Mesendoderm (in vitro differentiated cells): ENCODE measurements around the gene CYP2D6.

Experiments
- DNase-seq: peaks from one replicate; pipeline ENCODE4 v3.0.0; 2013
- H2AK5ac ChIP-seq: 2 replicates; pipeline ENCODE4 v1.6.1; 2013; ENCODE audit warnings: low read length, inconsistent platforms
- H2BK120ac ChIP-seq: 2 replicates; pipeline ENCODE4 v1.6.1; 2013; ENCODE audit warnings: low read depth, mild to moderate bottlenecking, low read length, moderate library complexity, mixed read lengths
- H2BK15ac ChIP-seq: replicated peaks from 2 replicates; pipeline ENCODE4 v1.6.1; 2013; ENCODE audit warnings: low read depth, mild to moderate bottlenecking, moderate library complexity
- H2BK5ac ChIP-seq: 2 replicates; pipeline ENCODE4 v1.6.1; 2013; ENCODE audit warnings: low read length, inconsistent platforms
- H3K18ac ChIP-seq: 2 replicates; pipeline ENCODE4 v1.6.1; 2013; ENCODE audit warnings: mild to moderate bottlenecking, low read length, mixed read lengths
- H3K23ac ChIP-seq: one replicate; pipeline ENCODE4 v1.6.1; 2013; ENCODE audit warnings: low read length
- H3K27ac ChIP-seq: 2 replicates; pipeline ENCODE4 v1.5.1; 2013; ENCODE audit warnings: low read depth, mild to moderate bottlenecking, inconsistent platforms, low read length, moderate library complexity
- H3K27me3 ChIP-seq: 2 replicates; pipeline ENCODE4 v1.6.1; 2013; ENCODE audit warnings: low read length, control low read depth, mild to moderate bottlenecking, inconsistent platforms; ENCODE audit not compliant: insufficient read depth, poor library complexity
- H3K36me3 ChIP-seq: 2 replicates; pipeline ENCODE4 v1.6.1; 2013; ENCODE audit warnings: low read length, inconsistent platforms; ENCODE audit not compliant: control insufficient read depth, insufficient read depth
- H3K4ac ChIP-seq: one replicate; pipeline ENCODE4 v1.6.1; 2013; ENCODE audit warnings: low read depth, mild to moderate bottlenecking, low read length, moderate library complexity
- H3K4me1 ChIP-seq: 2 replicates; pipeline ENCODE4 v1.6.1; 2013; ENCODE audit warnings: low read depth, low read length, inconsistent platforms; ENCODE audit not compliant: control insufficient read depth
- H3K4me2 ChIP-seq: 2 replicates; pipeline ENCODE4 v1.6.1; 2013; ENCODE audit warnings: low read length
- H3K4me3 ChIP-seq: 2 replicates; pipeline ENCODE4 v1.5.1; 2013; ENCODE audit warnings: mild to moderate bottlenecking, low read length
- H3K56ac ChIP-seq: one replicate; pipeline ENCODE4 v1.6.1; 2013; ENCODE audit warnings: low read length
- H3K79me1 ChIP-seq: 2 replicates; pipeline ENCODE4 v1.6.1; 2013; ENCODE audit warnings: low read length, inconsistent platforms
- H3K79me2 ChIP-seq: 2 replicates; pipeline ENCODE4 v1.6.1; 2013; ENCODE audit warnings: mild to moderate bottlenecking, low read length; ENCODE audit not compliant: control insufficient read depth, insufficient read depth
- H3K9ac ChIP-seq: 2 replicates; pipeline ENCODE4 v1.6.1; 2013; ENCODE audit warnings: low read length, inconsistent platforms
- H4K5ac ChIP-seq: one replicate; pipeline ENCODE4 v1.6.1; 2013; ENCODE audit warnings: low read length
- H4K8ac ChIP-seq: one replicate; pipeline ENCODE4 v1.6.1; 2013; ENCODE audit warnings: low read depth, mild to moderate bottlenecking, control low read depth, low read length, moderate library complexity
- WGBS: extraction: QIAGEN DNeasy Blood & Tissue Kit; methylation state at CpG from one replicate; pipeline ENCODE4 v1.1.7; 2013; ENCODE audit warnings: low lambda C conversion rate, missing lambda C conversion rate; ENCODE audit not compliant: insufficient coverage; ENCODE audit errors: extremely low coverage; 5-methylcytosine and 5-hydroxymethylcytosine counted together

CYP2D6 gene

DNA sequence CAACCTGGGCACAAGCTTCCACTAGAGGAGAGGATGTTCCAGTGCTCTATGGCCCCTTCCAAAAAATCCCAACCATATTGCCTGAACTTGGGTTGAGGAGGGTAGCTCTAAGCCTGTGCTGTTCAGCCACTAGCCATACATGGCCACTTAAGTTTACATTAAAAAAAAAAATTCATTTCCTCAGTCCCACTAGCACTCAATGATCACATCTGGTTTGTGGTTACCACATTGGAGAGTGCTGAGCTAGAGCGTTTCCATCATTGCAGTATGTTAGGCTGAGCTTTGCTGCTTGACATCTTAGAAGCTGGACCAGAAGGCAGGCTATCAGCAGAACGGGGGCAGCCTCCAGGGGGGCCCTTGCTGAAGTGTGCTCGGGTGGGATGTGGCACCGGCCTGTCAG, 43.5 kb upstream of the CYP2D6 start:
- no peak overlapping the region for H3K23ac ChIP-seq
- no peak overlapping the region for H3K56ac ChIP-seq
- no peak overlapping the region for H3K4me2 ChIP-seq
- no peak overlapping the region for H2AK5ac ChIP-seq
- H3K36me3 ChIP-seq, result no peaks in the 10 kb centered on the region
- H3K27ac ChIP-seq, result no peak overlapping the region
- no peak for DNase-seq
- no peak overlapping the region for H4K5ac ChIP-seq
- no peak overlapping the region for H2BK120ac ChIP-seq
- H3K4me1 ChIP-seq, result peaks cover 27% of the 10 kb centered on the region
- no peak overlapping the region for H2BK5ac ChIP-seq
- peaks cover 9% of the 10 kb centered on the region for H3K79me2 ChIP-seq
- no peak overlapping the region for H3K4me3 ChIP-seq
- H2BK15ac ChIP-seq, result no peak overlapping the region
- H3K18ac ChIP-seq, result no peak overlapping the region
- H3K79me1 ChIP-seq, result peaks cover 21% of the 10 kb centered on the region
- H4K8ac ChIP-seq, result no peak overlapping the region
- H3K4ac ChIP-seq, result no peak overlapping the region
- no CpG with 5 or more reads among the region's 4 CpGs for WGBS
- H3K27me3 ChIP-seq, result no peaks in the 10 kb centered on the region
- no peak overlapping the region for H3K9ac ChIP-seq

DNA sequence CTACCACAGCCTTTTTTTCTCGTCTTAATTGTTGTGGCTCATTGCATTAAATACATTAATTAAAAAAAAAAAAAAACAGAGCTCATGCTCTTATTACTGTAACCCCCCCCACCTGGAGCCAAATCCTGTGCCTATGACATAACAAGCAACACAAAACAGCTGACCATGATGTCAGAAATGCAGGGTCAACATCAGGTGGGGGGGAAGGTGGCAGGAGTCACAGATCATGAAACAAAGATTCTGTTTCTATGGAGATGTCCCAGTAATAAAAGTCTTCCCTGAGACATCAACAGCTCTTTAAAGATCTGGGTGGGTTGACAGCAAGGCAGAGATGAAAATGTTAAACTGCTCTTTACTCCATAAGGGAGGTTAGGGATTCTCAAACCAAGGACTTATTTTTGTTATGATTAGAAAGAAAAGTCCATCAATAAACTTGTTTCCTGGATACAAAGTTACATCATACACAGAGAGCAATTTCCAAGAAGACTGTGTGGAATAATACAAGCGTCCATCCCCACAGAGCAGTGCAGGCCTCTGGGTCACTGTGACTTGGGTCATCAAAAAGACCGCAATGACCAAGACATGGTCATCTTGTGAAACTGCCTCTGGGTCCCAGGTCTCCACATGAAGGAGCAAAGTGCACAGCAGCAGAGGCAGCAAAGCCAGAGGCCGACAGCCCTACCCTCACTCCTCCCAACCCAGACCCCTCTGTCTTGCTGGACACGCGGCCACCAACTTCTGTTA, 42.7 kb upstream of the CYP2D6 start:
- no peak for DNase-seq
- WGBS, result no CpG with 5 or more reads among the region's 6 CpGs

DNA sequence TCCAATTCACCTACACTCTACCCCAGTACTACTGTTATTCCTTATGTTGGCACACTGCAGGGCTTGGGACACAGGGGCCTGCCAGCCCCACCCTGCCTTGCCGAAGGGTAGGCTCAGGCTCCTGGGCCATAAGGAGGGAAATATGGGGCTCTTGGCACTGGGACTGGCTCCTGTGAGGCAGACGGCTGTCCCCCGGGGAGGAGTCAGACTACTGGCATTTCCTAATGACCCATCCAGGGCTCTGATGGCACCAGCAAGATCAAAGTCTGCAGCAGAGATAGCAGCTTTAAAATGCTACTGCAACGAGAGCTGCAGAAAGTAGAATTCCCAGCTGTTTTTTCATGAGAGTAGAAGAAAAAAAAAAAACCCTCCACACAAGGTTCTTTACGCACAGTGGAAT, 42.2 kb upstream of the CYP2D6 start:
- Histone ChIP-seq H3K79me2 (peaks cover 9% of the 10 kb centered on the region), H2BK120ac (no peak overlapping the region), H3K9ac (no peak overlapping the region), H2BK15ac (no peak overlapping the region), H2AK5ac (no peak overlapping the region), H3K56ac (no peak overlapping the region), H4K8ac (no peak overlapping the region), H3K79me1 (peaks cover 19% of the 10 kb centered on the region), H3K4me1 (peaks cover 22% of the 10 kb centered on the region), H4K5ac (no peak overlapping the region), H3K4ac (no peak overlapping the region), H3K18ac (no peak overlapping the region), H3K4me2 (no peak overlapping the region), H3K27ac (no peak overlapping the region), H3K27me3 (no peaks in the 10 kb centered on the region), H3K4me3 (no peak overlapping the region), H2BK5ac (no peak overlapping the region), H3K23ac (no peak overlapping the region), H3K36me3 (no peaks in the 10 kb centered on the region)
- peak; percentile 61 for DNase-seq
- no CpG with 5 or more reads among the region's 5 CpGs for WGBS

More for the DNA sequence above, 42.7 kb upstream of the CYP2D6 start:
- Histone ChIP-seq H3K9ac (no peak overlapping the region), H3K27me3 (no peaks in the 10 kb centered on the region), H2BK5ac (no peak overlapping the region), H3K18ac (no peak overlapping the region), H4K5ac (no peak overlapping the region), H3K4me2 (no peak overlapping the region), H3K36me3 (no peaks in the 10 kb centered on the region), H3K4me1 (peaks cover 27% of the 10 kb centered on the region), H4K8ac (no peak overlapping the region), H3K27ac (no peak overlapping the region), H3K4me3 (no peak overlapping the region), H3K56ac (no peak overlapping the region), H2AK5ac (no peak overlapping the region), H3K23ac (no peak overlapping the region), H2BK120ac (no peak overlapping the region), H2BK15ac (no peak overlapping the region), H3K79me2 (peaks cover 9% of the 10 kb centered on the region), H3K4ac (no peak overlapping the region), H3K79me1 (peaks cover 23% of the 10 kb centered on the region)

DNA sequence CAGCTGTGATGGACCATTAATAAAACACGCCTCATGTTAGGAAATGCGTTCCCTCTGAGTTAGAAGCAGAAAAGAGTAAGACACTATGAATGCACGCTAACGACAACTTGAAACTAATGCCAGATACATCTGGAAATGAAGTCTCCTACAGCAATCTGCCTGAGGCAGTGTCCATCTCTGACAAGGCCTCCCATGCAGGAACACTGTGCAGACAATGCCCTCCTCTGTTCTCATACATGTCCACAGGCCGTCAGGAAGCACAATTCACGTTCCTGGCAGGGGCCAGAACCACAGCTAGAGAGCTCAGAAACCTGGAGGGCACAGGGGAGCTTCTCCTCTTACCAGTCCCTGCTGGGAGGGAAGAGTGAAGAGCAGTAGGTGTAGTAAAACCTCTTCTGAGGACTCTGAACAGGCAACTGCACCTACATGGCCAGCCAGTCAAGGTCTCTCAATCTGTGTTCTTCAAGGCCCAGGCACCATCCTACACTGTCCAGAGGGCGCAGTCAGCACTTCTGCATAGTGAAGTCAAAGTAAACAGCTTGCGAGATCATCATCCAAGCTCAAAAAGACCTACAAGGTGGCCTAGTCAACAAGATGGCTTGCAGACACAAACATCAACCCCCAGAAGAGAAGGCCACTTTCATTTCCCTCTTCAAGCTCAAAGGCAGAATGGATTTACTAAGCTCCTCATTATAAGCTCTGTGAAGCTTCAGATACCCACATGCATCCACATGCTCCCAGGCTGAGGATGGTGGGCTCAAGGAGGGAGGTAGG, 41.5 kb upstream of the CYP2D6 start:
- Histone ChIP-seq H3K79me1 (peaks cover 19% of the 10 kb centered on the region), H3K4me1 (peaks cover 22% of the 10 kb centered on the region), H3K56ac (peak overlapping the region; percentile 77), H2BK15ac (no peak overlapping the region), H3K23ac (no peak overlapping the region), H2BK5ac (peak overlapping the region; percentile 66), H3K27me3 (no peaks in the 10 kb centered on the region), H3K4ac (no peak overlapping the region), H3K27ac (no peak overlapping the region), H3K4me2 (no peak overlapping the region), H3K36me3 (no peaks in the 10 kb centered on the region), H3K79me2 (peaks cover 9% of the 10 kb centered on the region), H3K18ac (no peak overlapping the region), H4K8ac (no peak overlapping the region), H3K4me3 (no peak overlapping the region), H2BK120ac (no peak overlapping the region), H4K5ac (no peak overlapping the region), H3K9ac (peak overlapping the region; percentile 22), H2AK5ac (peak overlapping the region; percentile 7)
- no CpG with 5 or more reads among the region's 8 CpGs for whole genome bisulfite sequencing
- no peak for DNase-seq

DNA sequence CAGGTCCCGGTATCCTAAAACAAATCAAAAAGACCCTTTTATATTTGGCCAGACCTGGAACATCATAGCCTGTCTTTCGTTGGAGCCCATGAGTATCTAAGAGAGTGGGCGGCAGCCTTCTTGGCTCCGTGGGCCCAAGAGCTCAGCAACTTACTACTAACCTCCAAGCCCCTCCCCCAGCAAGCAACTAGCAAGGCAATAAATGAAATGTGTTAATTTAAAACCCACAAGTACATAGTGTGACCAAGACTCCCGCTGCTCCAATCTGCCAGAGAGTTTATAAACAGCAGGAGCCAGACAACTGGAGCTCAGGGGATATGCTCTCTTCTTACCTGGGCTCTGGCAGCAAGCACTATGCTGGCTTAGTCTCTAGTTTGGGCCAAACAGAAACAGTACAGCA, 40.8 kb upstream of the CYP2D6 start:
- Histone ChIP-seq H3K36me3 (no peaks in the 10 kb centered on the region), H2BK15ac (no peak overlapping the region), H2AK5ac (no peak overlapping the region), H3K79me2 (peaks cover 8% of the 10 kb centered on the region), H3K18ac (no peak overlapping the region), H2BK120ac (no peak overlapping the region), H3K4ac (no peak overlapping the region), H3K23ac (no peak overlapping the region), H4K5ac (no peak overlapping the region), H3K27ac (no peak overlapping the region), H3K79me1 (peaks cover 20% of the 10 kb centered on the region), H3K27me3 (no peaks in the 10 kb centered on the region), H4K8ac (no peak overlapping the region), H3K9ac (no peak overlapping the region), H2BK5ac (peak overlapping the region; percentile 66), H3K4me1 (peaks cover 22% of the 10 kb centered on the region), H3K4me3 (no peak overlapping the region), H3K4me2 (no peak overlapping the region), H3K56ac (peak overlapping the region; percentile 77)
- DNase-seq, result peak; percentile 71
- no CpG with 5 or more reads among the region's 5 CpGs for WGBS
